ENCODE results near the gene LPCAT2.

LPCAT2 gene

DNA sequence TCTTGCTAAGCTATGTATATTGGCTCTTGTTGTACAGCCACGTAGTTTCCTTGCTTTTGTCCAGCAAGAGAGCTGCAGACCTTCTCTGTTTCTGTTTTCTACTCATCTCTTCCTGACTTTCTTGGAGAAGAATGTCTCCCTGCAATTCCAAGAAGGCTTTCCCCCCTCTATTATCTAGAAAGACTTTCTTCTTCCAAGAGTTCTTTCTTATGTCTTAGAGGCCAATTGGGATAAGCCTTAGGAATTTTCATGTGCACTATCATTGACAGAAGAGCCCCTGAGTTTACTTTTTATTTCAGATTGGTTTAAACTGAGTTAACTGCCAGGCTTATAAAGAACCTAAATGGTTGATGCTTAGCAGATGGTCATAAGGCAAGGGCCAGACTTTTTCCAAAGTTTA is 66.6 kb downstream of the LPCAT2 start:
- DNase-seq = no peak
- H3K27me3 ChIP-seq = no peaks in the 10 kb centered on the region
- H3K4me1 ChIP-seq = no peaks in the 10 kb centered on the region; the same call in 1 of the 2 replicates
- TF ChIP-seq, protein P1, sequence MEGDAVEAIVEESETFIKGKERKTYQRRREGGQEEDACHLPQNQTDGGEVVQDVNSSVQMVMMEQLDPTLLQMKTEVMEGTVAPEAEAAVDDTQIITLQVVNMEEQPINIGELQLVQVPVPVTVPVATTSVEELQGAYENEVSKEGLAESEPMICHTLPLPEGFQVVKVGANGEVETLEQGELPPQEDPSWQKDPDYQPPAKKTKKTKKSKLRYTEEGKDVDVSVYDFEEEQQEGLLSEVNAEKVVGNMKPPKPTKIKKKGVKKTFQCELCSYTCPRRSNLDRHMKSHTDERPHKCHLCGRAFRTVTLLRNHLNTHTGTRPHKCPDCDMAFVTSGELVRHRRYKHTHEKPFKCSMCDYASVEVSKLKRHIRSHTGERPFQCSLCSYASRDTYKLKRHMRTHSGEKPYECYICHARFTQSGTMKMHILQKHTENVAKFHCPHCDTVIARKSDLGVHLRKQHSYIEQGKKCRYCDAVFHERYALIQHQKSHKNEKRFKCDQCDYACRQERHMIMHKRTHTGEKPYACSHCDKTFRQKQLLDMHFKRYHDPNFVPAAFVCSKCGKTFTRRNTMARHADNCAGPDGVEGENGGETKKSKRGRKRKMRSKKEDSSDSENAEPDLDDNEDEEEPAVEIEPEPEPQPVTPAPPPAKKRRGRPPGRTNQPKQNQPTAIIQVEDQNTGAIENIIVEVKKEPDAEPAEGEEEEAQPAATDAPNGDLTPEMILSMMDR (IDR thresholded peaks at IDR 0.05; ENCODE audit: low read depth, low read length) = no peak
- H3K36me3 ChIP-seq = peaks cover 38% of the 10 kb centered on the region
- no peak overlapping the region for H3K4me3 ChIP-seq (ENCODE audit: low read depth, low read length)
- no peaks in the 10 kb centered on the region; the same call in 1 of the 2 replicates for H3K9me3 ChIP-seq

DNA sequence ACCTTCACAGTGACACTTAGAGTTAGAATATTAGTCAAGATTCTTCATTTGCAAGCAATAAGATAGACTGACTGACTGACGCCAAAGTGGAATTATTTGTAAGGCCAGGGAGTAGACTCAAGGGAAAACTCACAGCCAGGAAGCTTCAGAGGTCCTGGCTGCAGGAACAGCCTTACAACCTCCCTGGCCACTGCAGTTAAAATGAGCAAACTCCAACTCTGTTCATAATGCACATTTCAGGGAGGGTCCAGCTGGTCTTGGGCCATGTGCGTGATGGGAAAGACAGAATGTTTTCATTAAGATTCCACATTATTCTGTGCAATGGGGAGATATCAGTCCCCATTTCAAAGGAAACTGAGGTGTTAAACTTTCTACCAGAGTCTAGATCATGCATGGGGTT is 67.5 kb downstream of the LPCAT2 start:
- TF ChIP-seq, protein P1 (IDR thresholded peaks at IDR 0.05; ENCODE audit: low read depth, low read length) = no peak
- peaks cover 46% of the 10 kb centered on the region for H3K36me3 ChIP-seq
- no peak for DNase-seq
- H3K9me3 ChIP-seq = no peaks in the 10 kb centered on the region; the same call in 1 of the 2 replicates
- no peaks in the 10 kb centered on the region for H3K27me3 ChIP-seq
- H3K4me1 ChIP-seq = no peaks in the 10 kb centered on the region; the same call in 1 of the 2 replicates
- no peak overlapping the region for H3K4me3 ChIP-seq (ENCODE audit: low read depth, low read length)

DNA sequence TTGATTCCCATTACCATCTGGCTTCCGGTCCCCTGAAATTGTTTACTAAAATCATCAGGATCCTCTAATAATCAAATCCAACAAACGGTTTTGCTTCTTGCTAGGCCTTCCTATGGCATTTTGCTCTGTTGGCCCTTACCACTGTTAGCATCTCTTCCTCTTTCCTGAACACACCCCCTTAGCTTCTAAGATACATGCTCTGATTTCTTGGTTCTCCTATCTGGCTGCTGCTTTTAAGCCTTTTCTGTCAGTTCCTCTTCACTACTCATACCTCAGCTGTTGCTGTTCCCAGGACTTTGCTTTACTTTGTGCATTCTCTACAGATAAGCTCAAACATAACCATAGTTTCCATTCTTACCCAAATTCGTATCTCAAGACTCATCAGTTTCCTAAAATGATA is 69.0 kb downstream of the LPCAT2 start:
- peaks cover 54% of the 10 kb centered on the region for H3K36me3 ChIP-seq
- H3K4me1 ChIP-seq = no peaks in the 10 kb centered on the region; the same call in 1 of the 2 replicates
- H3K9me3 ChIP-seq = no peaks in the 10 kb centered on the region; the same call in 1 of the 2 replicates
- TF ChIP-seq, protein P1 (IDR thresholded peaks at IDR 0.05; ENCODE audit: low read depth, low read length) = no peak
- no peak overlapping the region for H3K4me3 ChIP-seq (ENCODE audit: low read depth, low read length)
- no peak for DNase-seq
- no peaks in the 10 kb centered on the region for H3K27me3 ChIP-seq

GRCh38 chr16:55585631-55586030 is 76.8 kb downstream of the LPCAT2 start:
- peaks cover 32% of the 10 kb centered on the region for H3K36me3 ChIP-seq
- peaks cover 11% of the 10 kb centered on the region for H3K4me1 ChIP-seq
- H3K27me3 ChIP-seq = no peaks in the 10 kb centered on the region
- no peaks in the 10 kb centered on the region for H3K9me3 ChIP-seq
- no peak for DNase-seq
- TF ChIP-seq, protein P1 (IDR thresholded peaks at IDR 0.05; ENCODE audit: low read depth, low read length) = no peak
- no peak overlapping the region for H3K4me3 ChIP-seq (ENCODE audit: low read depth, low read length)

- Histone ChIP-seq H3K36me3 (peaks cover 8% of the 10 kb centered on the region), H3K9me3 (no peaks in the 10 kb centered on the region), H3K4me3 (ENCODE audit: low read depth, low read length) (no peak overlapping the region), H3K27me3 (no peaks in the 10 kb centered on the region), H3K4me1 (peaks cover 11% of the 10 kb centered on the region)
- no peak for DNase-seq
- TF ChIP-seq, protein P1 (IDR thresholded peaks at IDR 0.05; ENCODE audit: low read depth, low read length) = no peak
These were observed 79.9 kb downstream of the LPCAT2 start for GRCh38 chr16:55588799-55589198.

DNA sequence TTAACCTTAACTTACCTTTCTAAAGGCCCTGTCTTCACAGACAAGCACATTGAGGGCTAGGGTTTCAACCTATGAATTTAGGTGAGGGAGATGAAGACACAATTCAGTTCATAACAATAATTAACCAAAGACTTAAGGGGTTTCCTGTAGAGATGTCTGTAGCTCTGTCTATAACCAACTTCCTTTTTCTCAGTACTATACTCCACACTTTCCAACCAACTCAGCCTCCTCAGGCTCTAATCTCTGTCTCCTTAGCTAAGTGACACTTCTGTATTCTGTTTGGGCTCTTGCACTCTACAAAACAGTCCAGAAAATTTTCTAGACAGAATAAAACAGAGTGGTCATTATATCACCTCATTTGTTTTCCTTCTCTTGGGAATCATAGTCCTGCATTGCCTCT is 83.4 kb downstream of the LPCAT2 start:
- H3K4me1 ChIP-seq = peaks cover 11% of the 10 kb centered on the region
- no peaks in the 10 kb centered on the region for H3K36me3 ChIP-seq
- H3K9me3 ChIP-seq = no peaks in the 10 kb centered on the region
- H3K4me3 ChIP-seq (ENCODE audit: low read depth, low read length) = no peak overlapping the region
- TF ChIP-seq, protein P1 (IDR thresholded peaks at IDR 0.05; ENCODE audit: low read depth, low read length) = no peak
- DNase-seq = no peak
- H3K27me3 ChIP-seq = no peaks in the 10 kb centered on the region

All from BE2C (cell line).